ENCODE measurements around the gene TTLL11.
"Not testable (repeated sequence)": the region's sequence is repeated elsewhere in the genome, so short reads cannot be mapped to it uniquely, and the experiment has no call there.

Gene TTLL11

GRCh38 chr9:121985792-121986494 lies 107.2 kb downstream of the TTLL11 start:
- no peak for TF ChIP-seq CTCF (IDR thresholded peaks at IDR 0.05; ENCODE audit: extremely low read depth, missing control alignments)

GRCh38 chr9:121984726-121985402 lies 108.2 kb downstream of the TTLL11 start:
- TF ChIP-seq CTCF (IDR thresholded peaks at IDR 0.05; ENCODE audit: extremely low read depth, missing control alignments) = no peak
- DNase-seq (ENCODE audit: low spot score) = no peak

More at GRCh38 chr9:121985792-121986494, 107.2 kb downstream of the TTLL11 start:
- no peak for DNase-seq (ENCODE audit: low spot score)

- DNase-seq (ENCODE audit: low spot score) = no peak
- no peak for TF ChIP-seq CTCF (IDR thresholded peaks at IDR 0.05; ENCODE audit: extremely low read depth, missing control alignments)
Observed at GRCh38 chr9:121983736-121984135, 109.4 kb downstream of the TTLL11 start.

- DNase-seq (ENCODE audit: low spot score) = no peak
- no peak for TF ChIP-seq CTCF (IDR thresholded peaks at IDR 0.05; ENCODE audit: extremely low read depth, missing control alignments)
Observed at GRCh38 chr9:121981118-121981883, 111.8 kb downstream of the TTLL11 start.

GRCh38 chr9:121980665-121981064 lies 112.4 kb downstream of the TTLL11 start:
- DNase-seq (ENCODE audit: low spot score) = not testable (repeated sequence)

GRCh38 chr9:121979736-121980135 lies 113.4 kb downstream of the TTLL11 start:
- no peak for TF ChIP-seq CTCF (IDR thresholded peaks at IDR 0.05; ENCODE audit: extremely low read depth, missing control alignments)
- no peak for DNase-seq (ENCODE audit: low spot score)

- DNase-seq (ENCODE audit: low spot score) = no peak
- TF ChIP-seq CTCF (IDR thresholded peaks at IDR 0.05; ENCODE audit: extremely low read depth, missing control alignments) = no peak
Observed at GRCh38 chr9:121976751-121977150, 116.4 kb downstream of the TTLL11 start.
